Non-pigmented ciliary epithelial cell (primary cell): ENCODE measurements around the gene SUSD6.
"Not testable (repeated sequence)": the region's sequence is repeated elsewhere in the genome, so short reads cannot be mapped to it uniquely, and the experiment has no call there.

Experiments used
- DNase-seq: peaks from one replicate; pipeline ENCODE4 v3.0.0-alpha.2; 2010; ENCODE audit warnings: low read depth

Gene SUSD6

GRCh38 chr14:69624136-69624535 lies 12.7 kb downstream of the SUSD6 start:
- no peak for DNase-seq

DNA sequence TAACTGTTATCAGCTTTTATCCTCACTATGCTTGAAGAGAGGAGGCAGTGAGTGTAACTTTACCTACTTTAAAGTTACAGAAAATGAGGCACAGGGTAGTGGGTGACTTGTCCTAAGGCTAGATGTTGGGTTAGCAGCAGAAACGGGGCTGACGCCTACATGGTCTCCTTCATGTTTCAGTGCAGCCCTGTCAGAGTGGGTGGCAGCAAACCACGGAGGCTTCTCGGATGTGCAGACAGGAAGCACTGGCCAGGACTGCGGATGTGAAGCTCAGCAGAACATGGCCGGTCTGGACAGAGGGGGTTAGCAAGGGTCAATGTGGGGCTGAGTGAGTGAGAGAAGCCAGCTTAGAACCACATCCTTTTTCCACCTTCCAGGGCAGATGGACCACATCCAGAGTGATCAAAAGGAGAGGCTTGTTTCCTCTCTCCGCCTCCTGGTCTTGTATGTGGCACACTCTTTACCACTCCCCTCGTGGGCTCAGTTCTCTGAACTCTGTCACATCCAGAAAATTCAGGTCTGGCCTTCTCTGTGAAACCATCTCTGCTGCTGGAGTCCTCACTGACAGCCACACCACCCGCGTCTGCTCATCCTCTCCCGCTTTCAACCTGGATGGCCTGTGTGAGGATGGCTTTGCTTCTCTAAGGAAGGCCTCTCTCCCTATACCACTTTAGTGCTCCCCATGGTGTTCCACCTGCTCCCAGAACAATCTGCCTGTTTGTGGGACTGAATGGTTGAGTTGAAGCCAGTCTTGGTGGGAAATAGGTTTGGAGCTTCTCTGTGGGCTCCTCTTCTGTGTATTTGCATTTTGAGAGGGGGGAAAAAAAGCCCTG lies 14.1 kb downstream of the SUSD6 start:
- no peak for DNase-seq

DNA sequence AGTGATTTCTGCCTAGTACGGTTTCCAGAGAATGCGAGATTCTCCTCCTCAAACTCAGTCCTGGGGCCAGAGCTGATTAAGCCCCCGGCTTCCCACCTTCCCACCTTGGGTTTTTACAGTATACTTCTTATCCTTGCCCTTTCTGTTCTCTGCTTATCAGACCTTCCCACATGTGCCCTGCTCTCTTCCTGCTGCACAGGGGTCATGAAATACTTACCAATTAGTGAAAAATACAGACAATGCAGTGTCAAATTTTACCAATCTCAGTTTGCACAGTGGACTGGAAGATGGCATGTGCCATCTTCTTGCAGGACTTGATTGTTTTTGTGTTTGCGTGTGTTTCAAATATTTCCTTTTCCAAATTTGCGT lies 14.7 kb downstream of the SUSD6 start:
- no peak for DNase-seq

- no peak for DNase-seq
These were observed 18.1 kb downstream of the SUSD6 start for GRCh38 chr14:69629225-69630127.

GRCh38 chr14:69630360-69630759 lies 19.0 kb downstream of the SUSD6 start:
- no peak for DNase-seq

- no peak for DNase-seq
These were observed 20.1 kb downstream of the SUSD6 start for GRCh38 chr14:69631509-69631908.

GRCh38 chr14:69632164-69632563 lies 20.8 kb downstream of the SUSD6 start:
- no peak for DNase-seq

GRCh38 chr14:69632593-69633151 lies 21.3 kb downstream of the SUSD6 start:
- no peak for DNase-seq

GRCh38 chr14:69633238-69633637 lies 21.8 kb downstream of the SUSD6 start:
- no peak for DNase-seq

DNA sequence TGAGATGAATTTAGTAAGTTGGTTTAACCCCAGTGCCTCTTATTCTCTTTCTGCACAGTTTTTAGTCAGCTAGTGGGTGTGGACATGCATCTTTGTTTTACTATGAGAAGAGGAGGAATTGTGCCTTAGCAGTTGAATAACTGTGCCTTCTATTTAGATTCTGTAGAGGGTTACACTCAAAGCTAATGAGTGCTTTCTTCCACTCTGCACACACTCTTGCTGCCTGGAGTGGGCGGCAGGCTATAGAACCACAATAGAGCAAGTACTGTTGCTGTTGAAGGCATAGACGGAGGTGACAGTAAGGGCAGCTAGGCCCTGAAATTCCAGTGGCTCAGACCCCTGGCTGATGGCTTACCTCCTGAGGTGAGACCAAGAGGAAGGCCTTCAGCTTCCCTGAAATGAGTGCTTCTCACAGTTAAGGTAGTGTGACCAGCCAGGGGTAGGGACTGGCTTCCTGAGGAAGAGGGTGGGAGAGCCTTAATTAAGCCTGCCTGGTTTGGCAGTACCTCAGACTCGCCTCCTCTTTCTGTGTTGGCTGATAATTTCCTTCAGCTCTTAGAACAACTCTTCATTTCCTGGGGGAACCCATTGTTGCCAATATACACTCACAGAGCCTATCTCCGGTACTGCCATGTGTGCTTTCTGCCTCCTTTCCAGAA lies 24.7 kb downstream of the SUSD6 start:
- DNase-seq = no peak

DNA sequence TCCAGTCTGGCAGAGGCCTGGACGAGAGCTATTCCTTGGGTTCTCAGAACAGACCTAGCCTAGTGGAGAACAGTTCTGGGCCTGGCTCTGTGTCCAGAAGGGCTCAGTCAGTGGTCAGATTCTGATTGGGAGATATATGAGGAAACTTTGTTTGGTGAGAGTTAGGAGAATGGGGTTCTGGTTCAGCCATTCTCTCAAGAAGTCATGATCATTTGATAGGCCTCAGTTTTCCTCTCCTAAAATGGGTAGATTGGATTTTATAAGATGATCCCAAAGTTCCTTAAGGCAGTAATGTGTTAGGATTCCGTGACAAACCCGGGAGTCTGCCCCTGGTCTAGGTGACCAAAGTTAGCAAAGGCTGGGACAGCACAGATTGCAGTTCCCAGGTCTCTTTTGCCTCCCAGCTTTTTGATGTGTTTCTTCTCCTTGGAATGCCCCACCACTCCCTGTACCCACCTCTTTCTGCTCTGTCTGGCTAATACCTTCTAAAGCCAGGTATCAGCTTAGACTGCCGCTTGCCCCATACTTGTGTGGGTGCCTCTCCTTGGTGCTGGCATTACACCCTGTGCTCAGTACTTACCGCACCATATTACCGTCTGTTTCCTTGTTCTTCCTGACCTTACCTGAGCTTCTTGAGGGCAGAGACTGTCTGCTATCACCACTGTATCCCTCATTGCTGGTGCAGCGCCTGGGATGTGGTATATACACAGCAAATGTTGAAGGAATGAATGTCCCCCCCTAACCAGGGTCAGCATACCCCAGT lies 25.5 kb downstream of the SUSD6 start:
- no peak for DNase-seq

DNA sequence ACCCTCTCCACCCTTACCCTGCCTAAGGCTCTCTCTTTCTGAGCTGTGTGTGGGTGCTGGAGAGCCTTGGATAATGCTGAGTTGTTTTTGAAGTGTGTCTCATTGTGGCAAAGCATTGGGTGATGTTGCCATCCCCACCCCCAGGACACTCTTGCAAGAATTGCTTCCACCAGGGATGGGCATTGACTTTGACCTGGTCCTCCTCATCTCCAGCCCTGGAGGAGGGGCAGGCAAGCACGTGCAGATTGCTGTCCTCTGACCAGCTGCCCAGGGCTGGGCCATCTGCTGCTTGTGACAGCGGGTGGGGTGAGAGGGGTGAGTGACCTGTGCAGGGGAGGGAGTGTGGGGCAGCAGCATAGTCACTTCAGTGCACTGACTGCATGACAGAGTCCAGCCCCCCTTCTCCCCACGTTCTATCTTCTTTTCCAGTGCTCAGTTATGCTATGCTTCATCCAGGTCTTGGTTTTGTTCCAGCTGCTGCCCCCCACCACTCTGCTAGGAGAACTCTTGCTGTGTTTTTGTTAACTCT lies 26.2 kb downstream of the SUSD6 start:
- DNase-seq = no peak

DNA sequence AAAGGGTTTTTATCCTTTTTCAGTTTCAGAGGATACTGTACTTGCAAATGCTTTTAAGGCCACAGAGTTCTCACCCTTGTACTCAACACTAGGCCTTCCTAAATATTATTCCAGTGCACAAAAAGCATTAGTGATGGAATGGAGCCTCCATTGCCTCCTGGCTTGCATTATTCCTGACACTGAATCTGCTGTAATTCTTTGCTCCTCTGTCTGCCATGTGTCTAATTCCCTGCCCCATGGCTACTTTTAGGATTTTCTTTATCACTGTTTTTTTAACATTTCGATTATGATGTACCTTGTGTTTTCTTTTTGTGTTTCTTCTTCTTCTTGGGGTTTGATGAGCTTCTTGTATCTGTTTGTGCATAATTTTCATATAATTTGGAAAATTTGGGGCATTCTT lies 29.5 kb downstream of the SUSD6 start:
- DNase-seq = no peak

- not testable (repeated sequence) for DNase-seq
These were observed 30.9 kb downstream of the SUSD6 start for GRCh38 chr14:69642212-69642793.

DNA sequence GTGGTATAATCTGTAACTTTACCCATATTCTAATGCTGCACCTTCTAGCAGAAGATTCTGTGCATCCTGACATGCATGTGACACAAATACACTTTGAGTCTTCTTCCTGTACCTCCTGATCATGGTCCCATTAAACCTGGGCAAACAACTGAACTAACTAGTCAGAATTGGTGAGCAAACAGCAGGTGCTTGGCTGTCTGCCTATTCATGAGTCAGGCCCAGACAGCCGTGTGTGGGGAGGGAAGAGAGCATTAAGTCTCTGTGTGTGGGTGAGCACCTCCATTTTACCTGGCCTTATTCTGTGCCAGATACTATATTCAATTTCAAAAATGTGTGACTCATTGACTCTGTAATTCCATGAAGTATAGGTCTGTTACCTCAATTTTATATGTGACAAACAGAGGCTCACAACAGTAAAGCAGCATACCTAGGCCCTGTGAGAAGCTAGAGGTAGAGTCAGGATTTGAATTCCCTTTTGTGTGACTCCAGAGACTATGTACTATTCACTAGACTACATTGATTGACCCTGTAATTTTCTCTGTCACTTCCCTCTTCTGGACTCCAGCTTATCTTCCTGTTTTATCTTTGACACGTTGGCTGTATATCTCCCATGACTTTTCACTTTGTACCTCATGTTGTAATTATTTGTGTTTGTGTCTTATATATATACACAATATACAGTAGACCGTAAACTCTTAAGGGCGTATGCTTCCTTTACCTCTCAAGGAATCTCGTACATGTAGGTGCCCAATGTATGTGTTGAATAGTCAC lies 32.2 kb downstream of the SUSD6 start:
- DNase-seq = no peak

- no peak for DNase-seq
These were observed 33.4 kb downstream of the SUSD6 start for GRCh38 chr14:69644814-69645213.

DNA sequence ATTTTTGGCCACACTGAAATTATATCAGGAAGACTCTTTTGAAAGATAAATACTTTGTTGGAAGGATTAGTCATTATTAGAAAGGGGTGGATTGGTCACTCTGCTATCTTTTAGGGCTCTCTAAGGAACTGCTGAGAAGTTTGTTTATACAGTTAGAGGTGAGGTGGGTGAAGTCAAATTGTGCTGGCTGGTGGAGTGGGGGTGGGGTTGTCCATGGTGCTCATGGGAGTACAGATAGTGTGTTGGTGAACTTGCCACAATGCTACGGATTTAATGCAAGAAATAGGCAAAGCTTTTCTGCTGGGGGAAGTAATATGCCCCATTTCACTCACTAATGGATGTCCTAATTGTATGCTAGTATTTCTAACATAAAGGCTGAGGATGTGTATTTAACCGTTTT lies 35.8 kb downstream of the SUSD6 start:
- no peak for DNase-seq

- DNase-seq = not testable (repeated sequence)
These were observed 36.2 kb downstream of the SUSD6 start for GRCh38 chr14:69647642-69648041.

DNA sequence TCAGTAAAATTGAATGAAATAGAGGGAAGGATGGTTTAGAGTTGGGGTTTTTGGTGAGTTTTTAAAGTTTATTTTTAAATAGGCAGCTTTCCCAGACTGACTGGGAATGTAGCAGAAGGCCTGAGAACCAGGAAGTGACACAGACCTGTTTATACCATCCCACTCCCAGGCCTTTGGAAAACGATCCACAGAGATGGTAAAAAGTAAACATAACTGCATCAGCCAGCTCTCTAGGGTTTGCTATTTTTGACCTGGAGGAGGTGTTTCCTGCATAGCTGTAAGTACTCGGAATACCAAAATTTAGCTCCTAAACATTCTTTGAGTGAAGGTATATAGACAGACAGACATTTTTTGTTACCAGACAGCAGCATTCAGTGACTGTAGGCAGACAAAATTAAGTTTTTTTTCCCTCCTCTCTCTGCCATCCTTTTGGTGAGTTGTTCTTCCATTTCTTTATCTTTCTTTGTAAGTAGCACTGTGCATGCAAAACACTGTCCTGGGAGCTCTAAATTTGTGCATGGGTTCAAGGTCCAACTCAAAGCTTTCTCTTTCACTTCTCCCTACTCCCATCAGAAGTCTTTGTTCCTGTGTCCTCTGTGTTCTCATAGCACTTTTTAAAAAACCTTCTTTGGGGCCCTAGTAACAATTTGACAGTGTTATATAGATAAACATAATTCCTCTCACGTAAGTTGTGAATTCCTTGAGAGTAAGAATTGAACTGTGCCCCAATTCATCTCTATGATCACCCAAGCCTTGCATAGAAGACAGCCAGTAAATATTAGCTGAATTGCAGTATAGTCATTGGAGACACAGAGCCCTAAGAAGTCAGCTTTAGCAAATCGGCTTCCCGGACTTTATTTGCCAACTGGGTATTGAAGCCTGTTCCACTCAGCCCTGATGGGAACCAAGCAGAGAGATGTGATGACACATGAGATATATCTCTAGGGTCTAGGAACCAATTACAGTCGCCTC lies 37.4 kb downstream of the SUSD6 start:
- no peak for DNase-seq
